ENCODE data around the gene GPAM. TPM values are rescaled to one million over a fixed set of nuclear protein-coding genes. Genes with fewer than 3 reads are reported as not detected.

Gene GPAM
- total RNA-seq, 1 donor from 2014 or later = 10.8 TPM

- H3K27me3 Mint-ChIP-seq (ENCODE audit: low read depth) = peaks cover 3% of the 10 kb centered on the region
- no peak overlapping the region for H3K4me3 Mint-ChIP-seq (ENCODE audit: unreplicated experiment)
- no peak for TF ChIP-seq CTCF (IDR thresholded peaks at IDR 0.05)
- H3K4me1 Mint-ChIP-seq (ENCODE audit: low read depth) = no peaks in the 10 kb centered on the region
- H3K9me3 Mint-ChIP-seq (ENCODE audit: low read depth) = peaks cover under 1% of the 10 kb centered on the region
- no peak for DNase-seq (ENCODE audit: low spot score)
- H3K27ac Mint-ChIP-seq (ENCODE audit: unreplicated experiment) = no peak overlapping the region
- no peaks in the 10 kb centered on the region for H3K36me3 Mint-ChIP-seq (ENCODE audit: low read depth)
Measured at GRCh38 chr10:112214298-112214926, 30.8 kb upstream of the GPAM start.

GRCh38 chr10:112213836-112214235, 30.3 kb upstream of the GPAM start:
- no peak for TF ChIP-seq CTCF (IDR thresholded peaks at IDR 0.05)
- DNase-seq (ENCODE audit: low spot score) = no peak
- Mint-ChIP-seq H3K27me3 (ENCODE audit: low read depth) (peaks cover 3% of the 10 kb centered on the region), H3K4me1 (ENCODE audit: low read depth) (peaks cover 5% of the 10 kb centered on the region), H3K27ac (ENCODE audit: unreplicated experiment) (no peak overlapping the region), H3K4me3 (ENCODE audit: unreplicated experiment) (no peak overlapping the region), H3K36me3 (ENCODE audit: low read depth) (no peaks in the 10 kb centered on the region), H3K9me3 (ENCODE audit: low read depth) (no peaks in the 10 kb centered on the region)

- Mint-ChIP-seq H3K9me3 (ENCODE audit: low read depth) (no peaks in the 10 kb centered on the region), H3K27me3 (ENCODE audit: low read depth) (peaks cover 3% of the 10 kb centered on the region), H3K36me3 (ENCODE audit: low read depth) (no peaks in the 10 kb centered on the region), H3K27ac (ENCODE audit: unreplicated experiment) (no peak overlapping the region), H3K4me1 (ENCODE audit: low read depth) (peaks cover 10% of the 10 kb centered on the region), H3K4me3 (ENCODE audit: unreplicated experiment) (no peak overlapping the region)
- DNase-seq (ENCODE audit: low spot score) = no peak
- TF ChIP-seq CTCF (IDR thresholded peaks at IDR 0.05) = no peak
Measured at GRCh38 chr10:112213098-112213823, 29.7 kb upstream of the GPAM start.

GRCh38 chr10:112210666-112211065, 27.1 kb upstream of the GPAM start:
- H3K27ac Mint-ChIP-seq (ENCODE audit: unreplicated experiment) = no peak overlapping the region
- peaks cover 15% of the 10 kb centered on the region for H3K4me1 Mint-ChIP-seq (ENCODE audit: low read depth)
- no peak for DNase-seq (ENCODE audit: low spot score)
- H3K9me3 Mint-ChIP-seq (ENCODE audit: low read depth) = no peaks in the 10 kb centered on the region
- no peak for TF ChIP-seq CTCF (IDR thresholded peaks at IDR 0.05)
- no peaks in the 10 kb centered on the region for H3K36me3 Mint-ChIP-seq (ENCODE audit: low read depth)
- H3K27me3 Mint-ChIP-seq (ENCODE audit: low read depth) = no peaks in the 10 kb centered on the region
- no peak overlapping the region for H3K4me3 Mint-ChIP-seq (ENCODE audit: unreplicated experiment)

GRCh38 chr10:112209684-112210131, 26.1 kb upstream of the GPAM start:
- DNase-seq (ENCODE audit: low spot score) = no peak
- Mint-ChIP-seq H3K4me1 (ENCODE audit: low read depth) (peaks cover 15% of the 10 kb centered on the region), H3K4me3 (ENCODE audit: unreplicated experiment) (no peak overlapping the region), H3K27ac (ENCODE audit: unreplicated experiment) (no peak overlapping the region), H3K27me3 (ENCODE audit: low read depth) (no peaks in the 10 kb centered on the region), H3K9me3 (ENCODE audit: low read depth) (no peaks in the 10 kb centered on the region), H3K36me3 (ENCODE audit: low read depth) (no peaks in the 10 kb centered on the region)
- TF ChIP-seq CTCF (IDR thresholded peaks at IDR 0.05) = no peak
